Fibroblast of mammary gland (primary cell): ENCODE measurements around the gene CELF1.

Experiments
- DNase-seq: peaks from one replicate; pipeline ENCODE4 v3.0.0-alpha.2; 2010; ENCODE audit warnings: low read depth
- H3K4me3 ChIP-seq: 2 replicates; pipeline ENCODE4 v1.5.1; 2011; ENCODE audit warnings: low read depth, mild to moderate bottlenecking, low read length, moderate library complexity; ENCODE audit not compliant: control insufficient read depth
- TF ChIP-seq, protein P1 (sequence below): conservative IDR thresholded peaks from 2 replicates; pipeline ENCODE4 v1.5.1; 2011; ENCODE audit warnings: low read depth, low read length, inconsistent platforms; ENCODE audit not compliant: control insufficient read depth, insufficient read depth

The CELF1 gene

DNA sequence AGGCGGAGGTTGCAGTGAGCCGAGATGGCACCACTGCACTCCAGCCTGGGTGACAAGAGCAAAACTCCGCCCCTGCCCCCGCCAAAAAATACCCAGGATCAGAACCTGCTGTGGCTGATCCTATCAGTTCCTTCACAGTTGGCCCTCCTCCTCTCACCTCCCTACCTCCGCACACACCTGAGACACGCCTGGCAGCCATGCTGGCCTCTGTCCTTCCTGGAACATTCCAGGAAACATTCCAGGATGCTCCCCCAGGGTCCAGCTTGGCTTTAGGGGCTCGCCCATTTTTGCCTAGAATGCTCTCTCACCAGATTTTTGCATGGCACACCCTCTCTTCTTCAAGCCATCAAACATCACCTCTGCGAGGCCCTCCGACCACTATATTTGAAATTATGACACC, 106.1 kb downstream of the CELF1 start:
- TF ChIP-seq, protein P1, sequence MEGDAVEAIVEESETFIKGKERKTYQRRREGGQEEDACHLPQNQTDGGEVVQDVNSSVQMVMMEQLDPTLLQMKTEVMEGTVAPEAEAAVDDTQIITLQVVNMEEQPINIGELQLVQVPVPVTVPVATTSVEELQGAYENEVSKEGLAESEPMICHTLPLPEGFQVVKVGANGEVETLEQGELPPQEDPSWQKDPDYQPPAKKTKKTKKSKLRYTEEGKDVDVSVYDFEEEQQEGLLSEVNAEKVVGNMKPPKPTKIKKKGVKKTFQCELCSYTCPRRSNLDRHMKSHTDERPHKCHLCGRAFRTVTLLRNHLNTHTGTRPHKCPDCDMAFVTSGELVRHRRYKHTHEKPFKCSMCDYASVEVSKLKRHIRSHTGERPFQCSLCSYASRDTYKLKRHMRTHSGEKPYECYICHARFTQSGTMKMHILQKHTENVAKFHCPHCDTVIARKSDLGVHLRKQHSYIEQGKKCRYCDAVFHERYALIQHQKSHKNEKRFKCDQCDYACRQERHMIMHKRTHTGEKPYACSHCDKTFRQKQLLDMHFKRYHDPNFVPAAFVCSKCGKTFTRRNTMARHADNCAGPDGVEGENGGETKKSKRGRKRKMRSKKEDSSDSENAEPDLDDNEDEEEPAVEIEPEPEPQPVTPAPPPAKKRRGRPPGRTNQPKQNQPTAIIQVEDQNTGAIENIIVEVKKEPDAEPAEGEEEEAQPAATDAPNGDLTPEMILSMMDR, result no peak
- no peak for DNase-seq
- no peak overlapping the region for H3K4me3 ChIP-seq

GRCh38 chr11:47445840-47446239, 107.1 kb downstream of the CELF1 start:
- H3K4me3 ChIP-seq, result no peak overlapping the region
- no peak for DNase-seq
- TF ChIP-seq, protein P1, result no peak

- TF ChIP-seq, protein P1, result no peak
- H3K4me3 ChIP-seq, result no peak overlapping the region
- DNase-seq, result no peak
Measured at GRCh38 chr11:47443817-47444216, 109.1 kb downstream of the CELF1 start.

GRCh38 chr11:47443028-47443700, 109.8 kb downstream of the CELF1 start:
- TF ChIP-seq, protein P1, result no peak
- no peak for DNase-seq
- H3K4me3 ChIP-seq, result no peak overlapping the region

DNA sequence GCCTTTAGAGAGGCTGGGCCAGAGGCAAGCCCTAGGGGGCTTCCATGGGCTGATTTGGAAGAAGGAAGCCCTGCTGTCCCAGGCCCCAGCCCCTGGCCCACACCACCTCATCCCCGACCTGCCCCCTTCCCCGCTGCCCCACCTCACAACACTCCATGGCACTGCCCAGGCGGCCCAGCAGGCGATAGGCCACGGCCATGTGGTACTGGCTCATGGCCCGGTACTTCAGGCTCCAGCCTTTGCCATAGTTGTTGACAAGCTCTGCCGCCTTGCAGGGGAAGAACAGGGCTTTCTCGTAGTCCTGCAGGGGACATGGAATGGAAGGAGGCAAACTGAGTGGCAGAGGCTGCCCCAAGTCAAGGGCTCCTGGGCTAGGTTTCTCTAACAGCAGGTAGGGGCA, 110.4 kb downstream of the CELF1 start:
- H3K4me3 ChIP-seq, result no peak overlapping the region
- TF ChIP-seq, protein P1, result no peak

DNA sequence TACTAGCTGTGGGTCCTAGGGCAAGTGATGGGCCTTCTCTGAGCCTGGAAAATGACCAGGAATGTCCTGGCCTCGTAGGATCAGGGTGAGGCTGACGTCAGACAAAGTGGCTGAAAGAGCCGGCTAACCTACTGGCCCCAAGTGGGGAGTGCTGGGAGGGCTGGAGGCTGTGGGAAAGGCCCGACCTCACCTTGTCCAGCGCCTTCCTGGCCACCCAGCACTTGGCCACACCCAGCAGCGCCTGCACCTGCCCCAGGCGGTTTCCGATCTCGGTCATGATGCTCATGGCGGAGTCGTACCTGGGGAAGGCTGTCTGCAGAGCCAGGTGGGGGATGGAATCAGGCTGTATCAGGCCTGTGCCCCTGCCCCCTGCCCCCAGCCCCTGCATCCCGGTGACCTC, 111.5 kb downstream of the CELF1 start:
- no peak overlapping the region for H3K4me3 ChIP-seq
- TF ChIP-seq, protein P1, result no peak
- DNase-seq, result no peak

More for the DNA sequence above, 110.4 kb downstream of the CELF1 start:
- no peak for DNase-seq
